ENCODE data around the gene PWP2.
"Not testable (repeated sequence)": the region's sequence is repeated elsewhere in the genome, so short reads cannot be mapped to it uniquely, and the experiment has no call there.

Gene PWP2

DNA sequence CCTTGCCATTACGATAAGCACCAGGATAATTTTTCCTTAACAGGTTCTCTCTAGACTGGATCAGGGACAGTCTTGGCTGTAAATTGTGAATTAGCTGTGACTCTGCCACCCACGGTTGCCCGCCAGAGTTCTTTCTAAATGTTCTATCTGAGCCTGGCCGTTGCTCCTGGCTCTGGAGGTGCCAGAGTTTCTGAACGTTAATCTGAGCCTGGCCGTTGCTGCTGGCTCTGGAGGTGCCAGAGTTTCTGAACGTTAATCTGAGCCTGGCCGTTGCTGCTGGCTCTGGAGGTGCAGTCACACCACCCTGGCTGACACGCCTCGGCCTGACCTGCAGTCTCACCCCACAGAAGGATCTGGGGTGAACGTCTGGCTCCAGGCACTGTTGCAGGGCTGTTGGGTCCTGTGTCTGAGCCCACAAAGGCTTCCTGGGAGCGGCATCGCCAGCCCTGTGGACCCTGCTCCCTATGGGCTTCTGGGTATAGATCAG is 56.0 kb downstream of the PWP2 start:
- DNase-seq (ENCODE audit: low read depth, low spot score) = not testable (repeated sequence)

- not testable (repeated sequence) for DNase-seq (ENCODE audit: low read depth, low spot score)
Observed at GRCh38 chr21:44165933-44166332, 58.7 kb downstream of the PWP2 start.

GRCh38 chr21:44167527-44167926 is 60.3 kb downstream of the PWP2 start:
- DNase-seq (ENCODE audit: low read depth, low spot score) = not testable (repeated sequence)

- DNase-seq (ENCODE audit: low read depth, low spot score) = not testable (repeated sequence)
Observed at GRCh38 chr21:44170326-44170725, 63.1 kb downstream of the PWP2 start.

DNA sequence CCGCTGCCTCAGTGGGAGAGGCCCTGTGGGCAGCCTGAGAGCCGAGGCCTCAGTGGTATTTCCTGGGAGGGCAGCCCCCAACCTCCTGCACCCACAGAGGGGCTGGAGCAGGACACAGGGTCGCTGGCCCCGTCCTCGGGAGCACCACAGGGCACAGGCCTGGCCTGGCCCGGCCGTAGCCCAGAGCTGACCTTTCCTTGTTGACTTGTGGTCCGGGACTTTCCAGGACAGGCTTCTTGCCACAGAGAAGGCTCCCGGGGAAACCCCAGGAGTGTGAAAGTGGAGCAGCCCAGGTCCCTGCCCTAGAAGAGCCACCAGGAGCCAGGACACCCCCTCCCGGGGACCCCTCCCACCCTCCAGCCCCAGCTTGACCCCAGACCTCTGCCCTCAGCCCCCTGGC is 63.7 kb downstream of the PWP2 start:
- not testable (repeated sequence) for DNase-seq (ENCODE audit: low read depth, low spot score)

DNA sequence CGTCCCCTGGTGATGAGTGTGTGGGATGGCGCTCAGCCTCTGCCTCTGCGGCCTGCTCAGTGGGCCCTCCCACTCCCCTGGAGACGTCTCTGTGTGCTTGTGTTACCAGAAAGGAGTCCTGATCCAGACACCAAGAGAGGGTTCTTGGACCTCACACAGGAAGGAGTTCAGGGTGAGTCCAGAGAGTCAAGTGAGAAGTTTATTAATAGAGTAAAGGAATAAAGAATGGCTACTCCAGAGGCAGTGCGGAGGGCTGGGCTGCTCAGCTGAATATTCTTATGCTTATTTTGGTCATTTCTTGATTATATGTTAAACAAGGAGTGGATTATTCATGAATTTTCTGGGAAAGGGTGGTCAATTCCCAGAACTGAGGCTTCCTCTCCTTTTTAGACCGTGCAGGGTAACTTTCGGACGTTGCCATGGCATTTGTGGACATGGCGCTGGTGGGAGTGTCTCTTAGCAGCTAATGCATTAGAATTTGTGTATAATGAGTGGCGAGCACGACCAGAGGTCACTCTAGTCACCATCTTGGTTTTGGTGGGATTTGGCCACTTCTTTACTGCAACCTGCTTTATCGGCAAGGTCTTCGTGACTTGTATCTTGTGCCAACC is 64.9 kb downstream of the PWP2 start:
- DNase-seq (ENCODE audit: low read depth, low spot score) = not testable (repeated sequence)

DNA sequence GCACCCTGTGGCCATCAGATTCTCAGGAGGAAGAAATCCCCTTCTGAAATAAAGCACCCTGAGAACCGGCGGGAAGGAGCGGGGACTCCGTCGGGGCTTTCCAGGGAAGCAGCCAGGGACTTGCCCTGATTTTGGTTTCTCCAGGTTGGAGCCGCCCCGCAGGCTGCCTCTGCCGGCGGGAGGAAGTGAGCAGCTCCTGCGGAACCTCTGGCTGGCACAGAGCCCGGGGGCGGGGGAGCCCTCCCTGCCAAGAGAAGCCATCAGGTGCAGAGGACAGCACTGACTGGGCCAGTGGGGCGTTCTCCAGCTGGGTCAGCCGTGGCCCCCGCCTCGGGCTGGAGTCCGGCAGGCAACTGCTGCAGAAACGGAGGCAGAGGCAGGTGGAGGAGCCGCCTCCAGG is 65.5 kb downstream of the PWP2 start:
- DNase-seq (ENCODE audit: low read depth, low spot score) = not testable (repeated sequence)

GRCh38 chr21:44175189-44175588 is 68.0 kb downstream of the PWP2 start:
- DNase-seq (ENCODE audit: low read depth, low spot score) = not testable (repeated sequence)

DNA sequence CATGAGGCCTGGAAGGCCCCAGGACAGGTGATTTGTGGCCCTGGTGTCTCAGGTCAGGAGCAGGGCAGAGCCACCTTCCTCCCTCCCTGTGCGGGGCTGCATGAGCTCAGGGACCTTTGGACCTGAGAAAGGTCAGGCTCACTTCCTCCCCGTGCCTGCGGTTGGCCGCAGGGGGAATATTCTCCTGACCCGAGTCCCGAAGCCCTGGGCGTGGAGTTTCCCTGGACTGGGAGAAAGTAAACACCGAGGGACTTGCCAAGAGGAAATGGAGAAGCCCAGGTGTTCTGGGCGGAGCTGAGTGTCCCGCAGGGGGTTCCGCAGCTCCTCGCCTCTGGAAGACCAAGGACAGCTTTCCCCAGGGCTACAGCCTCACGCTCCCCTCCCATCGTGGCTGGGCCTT is 68.9 kb downstream of the PWP2 start:
- DNase-seq (ENCODE audit: low read depth, low spot score) = not testable (repeated sequence)

Measured in brain pericyte (primary cell).